Measurements from ENCODE around the gene SERPINA5.

The SERPINA5 gene

GRCh38 chr14:94630396-94630795, 49.2 kb downstream of the SERPINA5 start:
- no peak overlapping the region for H3K4me3 ChIP-seq (ENCODE audit: low read depth in 1 of 2, low read length in 1 of 2)
- no peaks in the 10 kb centered on the region for H3K9me3 ChIP-seq
- no peaks in the 10 kb centered on the region for H3K36me3 ChIP-seq
- H3K4me1 ChIP-seq (ENCODE audit: control insufficient read depth in 1 of 2, insufficient read depth in 1 of 2, low read depth in 1 of 2, low read length in 1 of 2): peaks cover 0 to 16% of the 10 kb centered on the region in 2 experiments
- TF ChIP-seq CTCF (IDR thresholded peaks at IDR 0.05): no peak
- H3K27ac ChIP-seq: no peak overlapping the region
- H3K27me3 ChIP-seq: peaks cover 4% of the 10 kb centered on the region

GRCh38 chr14:94631050-94631449, 49.8 kb downstream of the SERPINA5 start:
- TF ChIP-seq CTCF (IDR thresholded peaks at IDR 0.05): no peak
- Histone ChIP-seq H3K4me1 (ENCODE audit: control insufficient read depth in 1 of 2, insufficient read depth in 1 of 2, low read depth in 1 of 2, low read length in 1 of 2) (peaks cover 0 to 16% of the 10 kb centered on the region in 2 experiments), H3K9me3 (no peaks in the 10 kb centered on the region), H3K27ac (no peak overlapping the region), H3K36me3 (no peaks in the 10 kb centered on the region), H3K27me3 (peaks cover 4% of the 10 kb centered on the region), H3K4me3 (ENCODE audit: low read depth in 1 of 2, low read length in 1 of 2) (no peak overlapping the region)

GRCh38 chr14:94631536-94632304, 50.5 kb downstream of the SERPINA5 start:
- H3K27ac ChIP-seq: no peak overlapping the region
- H3K4me1 ChIP-seq (ENCODE audit: control insufficient read depth in 1 of 2, insufficient read depth in 1 of 2, low read depth in 1 of 2, low read length in 1 of 2): peaks cover 0 to 16% of the 10 kb centered on the region in 2 experiments
- H3K4me3 ChIP-seq (ENCODE audit: low read depth in 1 of 2, low read length in 1 of 2): no peak overlapping the region
- no peaks in the 10 kb centered on the region for H3K36me3 ChIP-seq
- no peak for TF ChIP-seq CTCF (IDR thresholded peaks at IDR 0.05)
- H3K27me3 ChIP-seq: peaks cover 4% of the 10 kb centered on the region
- no peaks in the 10 kb centered on the region for H3K9me3 ChIP-seq

GRCh38 chr14:94632305-94632590, 51.0 kb downstream of the SERPINA5 start:
- H3K4me3 ChIP-seq (ENCODE audit: low read depth in 1 of 2, low read length in 1 of 2): no peak overlapping the region
- H3K27ac ChIP-seq: no peak overlapping the region
- no peaks in the 10 kb centered on the region for H3K36me3 ChIP-seq
- H3K9me3 ChIP-seq: no peaks in the 10 kb centered on the region
- peaks cover 4% of the 10 kb centered on the region for H3K27me3 ChIP-seq
- no peak for TF ChIP-seq CTCF (IDR thresholded peaks at IDR 0.05)
- H3K4me1 ChIP-seq (ENCODE audit: control insufficient read depth in 1 of 2, insufficient read depth in 1 of 2, low read depth in 1 of 2, low read length in 1 of 2): peaks cover 0 to 16% of the 10 kb centered on the region in 2 experiments

- peaks cover 0 to 16% of the 10 kb centered on the region in 2 experiments for H3K4me1 ChIP-seq (ENCODE audit: control insufficient read depth in 1 of 2, insufficient read depth in 1 of 2, low read depth in 1 of 2, low read length in 1 of 2)
- no peaks in the 10 kb centered on the region for H3K36me3 ChIP-seq
- H3K27ac ChIP-seq: no peak overlapping the region
- peaks cover 4% of the 10 kb centered on the region for H3K27me3 ChIP-seq
- TF ChIP-seq CTCF (IDR thresholded peaks at IDR 0.05): no peak
- no peak overlapping the region for H3K4me3 ChIP-seq (ENCODE audit: low read depth in 1 of 2, low read length in 1 of 2)
- H3K9me3 ChIP-seq: no peaks in the 10 kb centered on the region
Observed at GRCh38 chr14:94633121-94633520, 51.9 kb downstream of the SERPINA5 start.

Data from neutrophil (primary cell).